NCI-H146 treated with DMSO at 0.1 percent for 48 hours (cell line): Measurements from ENCODE around the gene PPP1R1B.
"Not testable (repeated sequence)": the region's sequence is repeated elsewhere in the genome, so short reads cannot be mapped to it uniquely, and the experiment has no call there.

ENCODE experiments used
- DNase-seq: peaks from one replicate; lab custom pipeline; 2025; ENCODE audit not compliant: unreplicated experiment; lab: John Stamatoyannopoulos, UW

Gene PPP1R1B

DNA sequence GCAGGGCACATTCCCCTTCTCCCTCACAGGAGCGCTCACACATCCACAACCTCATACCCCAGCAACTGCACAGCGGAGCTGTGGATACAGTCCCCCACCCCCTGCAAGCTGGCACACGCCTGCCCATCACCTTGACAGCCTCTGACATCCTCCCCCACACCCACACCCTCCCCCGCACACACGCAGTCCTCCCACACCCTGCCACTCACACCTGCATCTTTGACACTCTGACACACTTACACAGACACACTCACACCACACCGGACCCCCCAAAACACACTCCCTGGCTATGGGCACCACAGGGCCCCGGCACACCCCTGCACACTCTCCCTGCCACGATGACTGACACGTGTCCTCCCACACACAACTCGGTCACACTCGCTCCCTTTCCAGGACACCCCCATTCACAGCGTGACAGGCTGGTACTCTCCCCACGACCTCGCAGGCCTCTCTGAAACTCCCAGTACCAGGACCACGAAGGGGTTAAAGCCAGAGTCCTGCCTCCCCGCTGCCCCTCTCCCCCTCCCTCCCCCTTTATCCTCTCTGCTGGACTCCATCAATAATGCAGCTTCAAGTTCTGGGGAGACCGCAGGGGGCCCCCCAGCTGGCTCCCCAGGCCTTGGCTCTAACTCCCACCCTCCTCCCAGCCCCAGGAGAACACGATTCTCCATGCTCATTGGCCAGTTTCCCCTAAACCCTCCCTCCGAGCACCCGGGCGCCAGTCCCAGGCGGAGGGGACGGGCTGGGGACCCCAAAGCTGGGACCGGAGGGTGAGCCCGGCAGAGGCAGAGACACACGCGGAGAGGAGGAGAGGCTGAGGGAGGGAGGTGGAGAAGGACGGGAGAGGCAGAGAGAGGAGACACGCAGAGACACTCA is at the start of gene PPP1R1B:
PPP1R1B (plus strand) TSS at position 782 of the 876 bp plus-strand sequence. CDS start 441 bp downstream, outside the sequence.
- DNase-seq: no peak

DNA sequence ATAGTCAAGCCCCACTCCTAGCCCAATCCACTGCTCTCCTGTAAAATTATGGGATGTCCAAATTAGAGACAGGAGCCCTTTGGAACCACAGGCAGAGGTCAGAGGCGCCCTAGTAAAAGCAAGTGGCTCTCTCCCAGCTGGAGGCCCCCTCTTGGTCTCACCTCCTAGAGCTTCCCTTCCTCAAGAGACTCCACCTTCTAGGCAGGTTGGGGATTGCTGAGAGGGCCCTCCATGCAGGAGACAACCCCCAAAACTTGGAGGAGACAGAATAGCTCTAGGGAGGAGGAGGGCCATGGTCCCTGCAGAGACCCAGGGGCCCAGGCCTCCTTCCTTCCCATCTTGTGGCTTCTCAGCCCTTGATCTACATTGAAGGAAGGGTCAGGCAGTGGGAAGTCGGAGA is 48.5 kb upstream of the PPP1R1B start:
- no peak for DNase-seq

GRCh38 chr17:39579318-39580081 is 47.3 kb upstream of the PPP1R1B start:
- DNase-seq: no peak

GRCh38 chr17:39580082-39580468 is 46.7 kb upstream of the PPP1R1B start:
- DNase-seq: no peak

DNA sequence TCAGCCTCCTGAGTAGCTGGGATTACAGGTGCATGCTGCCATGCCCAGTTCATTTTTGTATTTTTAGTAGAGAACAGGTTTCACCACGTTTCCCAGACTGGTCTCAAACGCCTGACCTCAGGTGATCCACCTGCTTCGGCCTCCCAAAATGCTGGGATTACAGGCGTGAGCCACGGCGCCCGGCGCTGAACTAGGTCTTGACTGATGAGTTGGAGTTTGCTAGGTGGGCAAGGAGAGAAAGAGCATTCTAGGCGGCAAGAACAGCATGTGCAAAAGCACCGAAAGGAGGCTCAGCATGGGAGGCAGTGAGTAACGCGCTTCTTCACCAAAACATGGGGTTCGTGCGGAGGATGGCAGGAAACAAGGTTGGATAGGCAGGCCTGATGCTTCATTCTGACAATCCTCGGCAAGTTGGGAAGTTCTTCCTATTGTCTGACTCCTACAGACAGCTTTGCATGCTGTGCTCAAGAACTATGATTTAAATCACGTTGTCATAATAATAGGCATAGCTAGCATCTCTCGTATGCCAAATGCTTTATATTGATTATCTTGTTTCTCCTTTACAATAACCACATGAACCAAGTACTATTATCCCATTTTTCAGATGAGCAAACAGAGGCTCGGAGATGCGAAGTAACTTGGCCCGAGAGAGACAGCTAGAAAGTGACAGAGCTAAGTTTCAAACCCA is 45.5 kb upstream of the PPP1R1B start:
- DNase-seq: no peak

DNA sequence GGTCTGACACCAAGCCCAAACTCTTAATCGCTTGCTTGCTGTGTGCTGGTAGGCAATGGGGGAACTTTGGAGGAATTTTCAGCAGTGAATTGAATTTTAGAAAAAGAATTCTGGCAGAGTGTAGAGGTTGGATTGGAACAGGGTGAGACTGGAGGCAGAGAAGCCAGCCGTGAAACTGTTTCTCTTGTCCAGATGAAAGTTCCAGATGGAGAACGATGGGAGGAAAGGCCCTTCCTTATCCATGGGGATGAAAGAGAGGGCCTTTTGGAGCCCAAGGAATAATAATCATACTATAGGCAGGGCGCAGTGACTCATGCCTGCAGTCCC is 45.0 kb upstream of the PPP1R1B start:
- no peak for DNase-seq

DNA sequence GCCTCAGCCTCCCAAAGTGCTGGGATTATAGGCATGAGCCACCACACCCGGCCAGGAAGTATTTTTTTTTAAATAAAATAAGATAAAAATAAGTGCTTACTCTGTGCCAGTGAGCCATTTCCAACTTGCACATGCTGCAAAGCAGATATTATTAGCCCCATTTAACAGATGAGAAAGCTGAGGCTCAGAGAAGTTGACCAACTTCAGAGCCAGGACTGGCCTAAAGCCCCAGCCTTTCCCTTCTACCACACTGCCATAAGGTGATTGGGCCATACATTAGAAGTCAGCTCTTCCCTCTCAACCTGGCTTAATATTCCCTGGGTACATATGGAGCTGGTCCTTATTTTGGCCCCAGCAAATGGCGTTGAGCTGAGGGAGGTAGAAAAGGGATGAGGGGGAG is 44.1 kb upstream of the PPP1R1B start:
- DNase-seq: no peak

- not testable (repeated sequence) for DNase-seq
Measured at GRCh38 chr17:39590180-39590579, 36.6 kb upstream of the PPP1R1B start.

DNA sequence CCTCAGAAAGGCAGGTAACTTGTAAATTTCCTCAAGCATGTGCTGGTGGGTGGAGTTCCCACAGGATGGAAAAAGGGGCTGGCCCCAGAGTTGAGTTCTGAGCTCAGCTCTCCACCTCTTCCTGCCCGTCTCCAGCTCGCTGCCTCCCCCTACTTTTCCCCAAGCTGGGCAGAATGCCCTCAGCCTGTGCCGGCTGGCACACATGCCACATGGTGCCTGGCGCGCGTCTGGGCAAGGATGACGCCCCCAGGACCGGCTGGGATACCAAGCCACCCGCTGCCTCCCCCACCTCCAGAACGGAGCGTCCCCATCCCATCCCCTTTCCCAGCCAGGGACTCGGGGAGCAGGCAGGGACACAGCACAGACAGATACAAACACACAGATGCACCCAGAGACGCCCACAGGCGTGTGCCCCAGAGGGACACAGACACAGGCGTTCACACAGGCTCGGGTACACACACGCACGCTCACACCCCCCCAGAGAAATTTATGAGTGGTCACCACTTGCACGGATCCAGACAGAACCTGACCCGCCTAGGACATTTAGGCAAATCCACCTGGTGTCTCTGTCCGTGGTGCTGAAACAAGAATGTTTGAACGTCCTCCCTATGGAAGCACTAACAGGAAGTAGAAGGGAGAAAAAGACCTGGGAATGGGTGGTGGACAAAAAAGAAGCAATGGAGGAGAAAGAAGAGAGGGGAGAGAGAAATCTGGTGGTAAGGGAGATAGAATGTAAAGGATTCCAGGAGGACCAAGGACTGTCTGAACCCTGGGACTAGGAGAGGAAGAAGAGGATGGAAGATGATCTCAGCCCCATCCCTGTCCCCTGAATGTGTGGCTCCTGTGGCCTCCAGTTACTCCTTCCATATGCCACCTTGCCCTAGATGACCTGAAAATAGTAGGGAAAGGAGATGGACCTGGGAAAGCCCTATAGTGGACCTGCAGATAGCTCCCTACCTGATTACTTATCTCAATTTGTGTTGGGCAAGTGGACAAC is 34.5 kb upstream of the PPP1R1B start:
- peak; percentile 13 for DNase-seq

- DNase-seq: no peak
Measured at GRCh38 chr17:39593371-39593770, 33.4 kb upstream of the PPP1R1B start.

DNA sequence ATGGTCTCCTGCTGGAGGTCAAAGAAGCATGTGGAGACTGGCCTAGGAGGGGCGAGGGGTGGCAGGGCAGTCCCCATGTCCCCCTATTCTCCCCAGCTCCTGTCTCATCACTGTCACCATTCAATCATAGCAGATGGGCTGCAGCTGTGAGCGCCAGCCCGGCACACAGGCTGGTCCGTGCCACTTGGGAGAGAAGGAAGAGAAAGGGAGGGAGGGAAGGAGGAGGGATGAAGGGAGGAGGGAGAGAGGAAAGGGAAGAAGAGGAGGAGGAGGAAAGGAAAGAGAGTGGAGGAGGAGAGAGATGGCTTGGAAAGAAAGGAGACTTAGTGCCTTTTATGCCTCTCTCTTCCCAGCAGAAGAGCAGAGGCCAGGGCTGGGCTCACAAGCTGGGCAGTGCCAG is 31.5 kb upstream of the PPP1R1B start:
- DNase-seq: no peak

GRCh38 chr17:39595928-39596510 is 30.7 kb upstream of the PPP1R1B start:
- DNase-seq: no peak

- DNase-seq: no peak
Measured at GRCh38 chr17:39596543-39597267, 30.0 kb upstream of the PPP1R1B start.

DNA sequence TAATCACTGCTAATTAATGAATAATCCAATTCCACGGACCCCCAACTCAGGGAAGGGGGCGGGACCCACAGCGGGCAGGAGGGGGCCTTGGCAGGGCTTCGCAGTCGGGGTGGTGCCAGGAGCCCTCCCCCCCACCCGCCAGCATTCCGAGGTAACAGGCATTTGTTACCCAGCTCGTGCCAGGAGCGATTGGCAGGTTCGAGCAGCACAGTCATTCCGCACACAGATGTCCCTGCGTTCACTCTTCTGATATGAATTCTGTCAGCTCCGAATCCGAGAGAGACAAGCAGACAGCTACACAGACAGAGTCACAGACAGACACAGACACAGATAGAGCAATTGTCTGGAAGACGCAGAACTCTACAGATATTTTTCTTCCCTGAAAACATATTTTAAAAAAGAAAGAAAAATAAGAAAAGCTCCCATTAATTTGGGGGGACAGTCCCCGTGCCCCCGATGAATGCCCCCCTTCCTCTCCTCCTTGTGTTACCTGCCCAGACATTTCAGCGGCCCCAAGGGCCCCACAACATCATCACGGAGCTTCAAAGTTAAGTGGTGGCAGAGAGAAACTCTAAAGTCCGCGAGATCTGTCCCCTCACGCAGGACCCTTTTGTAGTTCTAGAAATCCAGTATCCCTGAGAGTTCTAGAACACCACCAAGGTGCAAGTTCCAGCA is 29.2 kb upstream of the PPP1R1B start:
- DNase-seq: no peak

DNA sequence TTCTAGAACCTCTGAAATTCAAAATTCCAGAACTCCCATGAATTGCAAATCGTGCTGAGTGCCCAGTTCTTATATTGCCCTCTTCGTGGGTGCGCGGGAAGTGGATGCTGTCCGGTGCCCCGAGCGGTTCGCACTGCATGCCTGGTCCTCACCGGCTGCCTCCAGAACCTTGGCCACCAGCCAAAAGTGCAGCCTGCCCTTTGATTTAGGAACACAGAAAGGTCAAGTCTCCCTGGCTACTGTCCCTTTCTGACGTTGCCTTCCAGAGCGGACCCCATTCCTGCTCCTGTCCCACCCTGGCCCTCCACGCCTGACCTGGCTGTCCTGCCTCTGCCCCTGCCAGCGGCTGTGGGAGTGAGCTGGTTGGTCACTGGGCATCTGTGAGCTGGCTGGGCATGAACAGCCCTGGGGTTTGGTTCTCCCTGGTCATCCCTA is 28.7 kb upstream of the PPP1R1B start:
- no peak for DNase-seq

- DNase-seq: no peak
Measured at GRCh38 chr17:39598630-39599003, 28.1 kb upstream of the PPP1R1B start.

DNA sequence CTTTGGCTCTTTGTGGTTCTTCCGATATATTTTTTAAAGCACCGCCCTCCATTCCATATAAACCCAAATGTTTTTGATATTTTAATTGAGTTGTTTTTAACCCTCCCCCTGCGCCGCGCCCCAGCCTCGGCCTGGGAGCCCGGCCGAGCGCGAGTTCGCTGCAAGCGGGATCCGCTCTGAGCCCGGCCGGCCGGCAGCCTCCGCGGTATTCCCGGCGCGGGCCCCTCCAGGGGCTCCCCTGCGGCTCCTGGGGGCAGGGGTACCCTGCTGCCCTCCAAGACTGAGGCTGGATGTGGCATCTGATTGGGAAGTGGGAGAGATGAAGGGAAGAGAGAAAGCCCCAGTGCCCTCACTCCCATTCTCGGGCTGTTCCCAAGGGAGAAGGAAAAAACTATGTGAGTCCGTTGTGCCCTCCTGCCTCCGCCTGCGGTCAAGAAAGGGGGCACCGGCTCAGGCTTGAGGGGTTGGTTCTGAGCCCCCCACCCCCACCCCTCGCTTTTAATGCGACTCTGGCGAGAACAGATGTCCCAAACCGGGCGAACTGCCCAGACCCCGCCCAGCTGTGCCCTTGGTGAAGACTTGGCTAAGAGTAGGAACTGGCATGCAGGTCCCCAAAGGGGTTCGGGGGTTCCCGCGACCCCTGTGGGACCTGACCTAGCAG is 27.6 kb upstream of the PPP1R1B start:
- no peak for DNase-seq

- no peak for DNase-seq
Measured at GRCh38 chr17:39599665-39600231, 27.0 kb upstream of the PPP1R1B start.
